ENCODE data around the gene BICC1.
"Not testable (repeated sequence)": the region's sequence is repeated elsewhere in the genome, so short reads cannot be mapped to it uniquely, and the experiment has no call there.

DNA sequence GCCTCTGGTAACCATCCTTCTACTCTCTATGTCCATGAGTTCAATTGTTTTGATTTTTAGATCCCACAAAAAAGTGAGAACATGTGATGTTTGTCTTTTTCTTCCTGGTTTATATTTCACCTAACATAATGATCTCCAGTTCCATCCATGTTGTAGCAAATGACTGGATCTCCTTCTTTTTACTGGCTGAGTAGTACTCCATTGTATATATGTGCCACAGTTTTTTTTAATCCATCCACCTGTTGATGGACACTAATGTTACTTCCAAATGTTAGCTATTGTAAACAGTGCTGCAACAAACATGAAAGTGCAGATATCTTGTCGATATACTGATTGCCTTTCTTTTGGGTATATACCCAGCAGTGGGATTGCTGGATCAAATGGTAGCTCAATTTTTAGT is 345.5 kb downstream of the BICC1 start:
- not testable (repeated sequence) for TF ChIP-seq EZH2 (IDR thresholded peaks at IDR 0.05; ENCODE audit: borderline replicate concordance, low read depth, low read length, severe bottlenecking); POLR2AphosphoS5 (IDR thresholded peaks at IDR 0.05; ENCODE audit: insufficient read depth, low read depth, low read length); FOS (IDR thresholded peaks at IDR 0.05; ENCODE audit: borderline replicate concordance, insufficient read depth, low read length); POLR2A (IDR thresholded peaks at IDR 0.05; ENCODE audit: low read depth, low read length); MYC (IDR thresholded peaks at IDR 0.05; ENCODE audit: low read depth, low read length); GATA2 (IDR thresholded peaks at IDR 0.05; ENCODE audit: insufficient read depth, insufficient read length, low read depth, low read length)
- TF ChIP-seq, protein P1, sequence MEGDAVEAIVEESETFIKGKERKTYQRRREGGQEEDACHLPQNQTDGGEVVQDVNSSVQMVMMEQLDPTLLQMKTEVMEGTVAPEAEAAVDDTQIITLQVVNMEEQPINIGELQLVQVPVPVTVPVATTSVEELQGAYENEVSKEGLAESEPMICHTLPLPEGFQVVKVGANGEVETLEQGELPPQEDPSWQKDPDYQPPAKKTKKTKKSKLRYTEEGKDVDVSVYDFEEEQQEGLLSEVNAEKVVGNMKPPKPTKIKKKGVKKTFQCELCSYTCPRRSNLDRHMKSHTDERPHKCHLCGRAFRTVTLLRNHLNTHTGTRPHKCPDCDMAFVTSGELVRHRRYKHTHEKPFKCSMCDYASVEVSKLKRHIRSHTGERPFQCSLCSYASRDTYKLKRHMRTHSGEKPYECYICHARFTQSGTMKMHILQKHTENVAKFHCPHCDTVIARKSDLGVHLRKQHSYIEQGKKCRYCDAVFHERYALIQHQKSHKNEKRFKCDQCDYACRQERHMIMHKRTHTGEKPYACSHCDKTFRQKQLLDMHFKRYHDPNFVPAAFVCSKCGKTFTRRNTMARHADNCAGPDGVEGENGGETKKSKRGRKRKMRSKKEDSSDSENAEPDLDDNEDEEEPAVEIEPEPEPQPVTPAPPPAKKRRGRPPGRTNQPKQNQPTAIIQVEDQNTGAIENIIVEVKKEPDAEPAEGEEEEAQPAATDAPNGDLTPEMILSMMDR (IDR thresholded peaks at IDR 0.05; ENCODE audit: extremely low read depth in 1 of 2, insufficient read depth in 1 of 2, low read depth in 1 of 2, low read length in 2 of 2) = not testable (repeated sequence)
- TF ChIP-seq, protein P2, sequence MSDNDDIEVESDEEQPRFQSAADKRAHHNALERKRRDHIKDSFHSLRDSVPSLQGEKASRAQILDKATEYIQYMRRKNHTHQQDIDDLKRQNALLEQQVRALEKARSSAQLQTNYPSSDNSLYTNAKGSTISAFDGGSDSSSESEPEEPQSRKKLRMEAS (IDR thresholded peaks at IDR 0.05; ENCODE audit: insufficient read depth, insufficient read length) = not testable (repeated sequence)
